Epithelial cell of proximal tubule (primary cell): Measurements from ENCODE around the gene FRAS1. TPM values are rescaled to one million over a fixed set of nuclear protein-coding genes. Genes with fewer than 3 reads are reported as not detected.
"Not testable (repeated sequence)": the region's sequence is repeated elsewhere in the genome, so short reads cannot be mapped to it uniquely, and the experiment has no call there.

ENCODE experiments used
- DNase-seq: peaks from one replicate; pipeline ENCODE4 v3.0.0-alpha.2; 2011; ENCODE audit warnings: low read depth
- H3K4me3 ChIP-seq: 2 replicates; pipeline ENCODE4 v1.5.1; 2011; ENCODE audit warnings: low read depth, mild to moderate bottlenecking, low read length
- total RNA-seq: library from RNA; depleted of rRNA; stranded (reverse); fragments of >200 nt; gene quantifications from 2 replicates; pipeline ENCODE4 v1.2.3, GENCODE V29; 2015
- TF ChIP-seq, protein P1 (sequence below): conservative IDR thresholded peaks from 2 replicates; pipeline ENCODE4 v1.5.1; 2012; ENCODE audit warnings: low read depth, mild to moderate bottlenecking, low read length

Gene FRAS1
- total RNA-seq, 1 donor from 2014 or later = 9.1 TPM

DNA sequence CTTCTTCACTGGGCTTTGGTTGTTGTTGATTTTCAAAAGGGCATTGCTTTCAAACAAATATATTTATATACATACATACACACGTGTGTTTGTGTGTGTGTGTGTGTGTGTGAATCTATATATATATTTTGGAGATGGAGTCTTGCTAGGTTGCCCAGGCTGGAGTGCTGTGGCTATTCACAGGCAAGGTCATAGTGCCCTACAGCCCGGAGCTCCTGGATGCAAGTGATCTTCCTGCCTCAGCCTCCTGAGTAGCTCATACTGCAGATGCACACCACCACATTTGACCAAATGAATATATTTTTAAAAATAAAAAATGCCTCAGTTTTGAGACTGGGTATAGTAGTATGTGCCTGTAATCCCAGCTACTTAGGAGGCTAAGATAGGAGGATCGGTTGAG, 34.4 kb downstream of the FRAS1 start:
- DNase-seq = no peak
- TF ChIP-seq, protein P1, sequence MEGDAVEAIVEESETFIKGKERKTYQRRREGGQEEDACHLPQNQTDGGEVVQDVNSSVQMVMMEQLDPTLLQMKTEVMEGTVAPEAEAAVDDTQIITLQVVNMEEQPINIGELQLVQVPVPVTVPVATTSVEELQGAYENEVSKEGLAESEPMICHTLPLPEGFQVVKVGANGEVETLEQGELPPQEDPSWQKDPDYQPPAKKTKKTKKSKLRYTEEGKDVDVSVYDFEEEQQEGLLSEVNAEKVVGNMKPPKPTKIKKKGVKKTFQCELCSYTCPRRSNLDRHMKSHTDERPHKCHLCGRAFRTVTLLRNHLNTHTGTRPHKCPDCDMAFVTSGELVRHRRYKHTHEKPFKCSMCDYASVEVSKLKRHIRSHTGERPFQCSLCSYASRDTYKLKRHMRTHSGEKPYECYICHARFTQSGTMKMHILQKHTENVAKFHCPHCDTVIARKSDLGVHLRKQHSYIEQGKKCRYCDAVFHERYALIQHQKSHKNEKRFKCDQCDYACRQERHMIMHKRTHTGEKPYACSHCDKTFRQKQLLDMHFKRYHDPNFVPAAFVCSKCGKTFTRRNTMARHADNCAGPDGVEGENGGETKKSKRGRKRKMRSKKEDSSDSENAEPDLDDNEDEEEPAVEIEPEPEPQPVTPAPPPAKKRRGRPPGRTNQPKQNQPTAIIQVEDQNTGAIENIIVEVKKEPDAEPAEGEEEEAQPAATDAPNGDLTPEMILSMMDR = no peak

DNA sequence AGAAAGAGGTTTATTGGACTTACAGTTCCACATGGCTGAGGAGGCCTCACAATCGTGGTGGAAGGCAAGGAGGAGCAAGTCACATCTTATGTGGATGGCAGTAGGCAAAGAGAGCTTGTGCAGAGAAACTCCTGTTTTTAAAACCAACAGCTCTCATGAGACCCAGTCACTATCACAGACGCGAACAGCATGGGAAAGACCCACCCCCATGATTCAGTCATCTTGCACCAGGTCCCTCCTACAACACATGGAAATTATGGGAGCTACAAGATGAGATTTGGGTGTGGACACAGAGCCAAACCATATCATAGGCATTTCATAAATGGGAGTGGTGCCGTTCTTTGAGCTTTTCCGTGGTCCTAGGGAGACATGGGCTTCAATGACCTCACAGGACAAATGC, 35.2 kb downstream of the FRAS1 start:
- not testable (repeated sequence) for H3K4me3 ChIP-seq, DNase-seq

More for the DNA sequence above, 34.4 kb downstream of the FRAS1 start:
- no peak overlapping the region for H3K4me3 ChIP-seq

- no peak overlapping the region for H3K4me3 ChIP-seq
- TF ChIP-seq, protein P1 = no peak
- DNase-seq = no peak
These were observed 35.7 kb downstream of the FRAS1 start for GRCh38 chr4:78092850-78093249.

- TF ChIP-seq, protein P1 = no peak
- DNase-seq = no peak
- no peak overlapping the region for H3K4me3 ChIP-seq
These were observed 38.0 kb downstream of the FRAS1 start for GRCh38 chr4:78095081-78095480.

GRCh38 chr4:78099058-78099457, 41.9 kb downstream of the FRAS1 start:
- TF ChIP-seq, protein P1 = no peak
- H3K4me3 ChIP-seq = no peak overlapping the region
- DNase-seq = no peak

GRCh38 chr4:78100060-78100459, 42.9 kb downstream of the FRAS1 start:
- no peak overlapping the region for H3K4me3 ChIP-seq
- TF ChIP-seq, protein P1 = no peak
- no peak for DNase-seq

DNA sequence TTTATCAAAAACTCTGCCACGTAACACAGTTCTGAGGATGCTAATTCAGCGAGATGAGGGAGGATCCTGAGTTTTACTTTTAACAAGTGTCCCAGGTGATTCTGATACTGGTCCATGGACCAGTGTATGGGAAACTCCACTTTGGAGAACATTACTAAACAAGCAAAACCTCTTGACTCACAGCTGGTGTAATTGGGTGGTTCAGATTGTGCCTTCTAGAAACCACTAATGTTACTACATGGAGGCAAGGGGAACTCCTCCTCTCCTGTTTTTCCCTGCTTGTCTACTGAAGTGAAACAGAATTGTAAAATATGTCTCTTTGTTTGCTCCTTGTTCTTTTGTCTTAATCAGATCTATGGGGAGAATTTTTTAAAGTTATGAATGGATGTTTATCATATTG, 62.6 kb downstream of the FRAS1 start:
- TF ChIP-seq, protein P1 = no peak
- DNase-seq = peak; percentile 52
- H3K4me3 ChIP-seq = no peak overlapping the region
